Measurements from ENCODE around the gene CLVS2.

CLVS2 gene

GRCh38 chr6:123091896-123092271 lies 95.8 kb downstream of the CLVS2 start:
- no peak for TF ChIP-seq CTCF (IDR thresholded peaks at IDR 0.05)
- Histone ChIP-seq H3K36me3 (no peaks in the 10 kb centered on the region), H3K4me1 (no peaks in the 10 kb centered on the region), H3K27ac (peak overlapping the region in 1 of 2 donors; percentile 27), H3K4me3 (no peak overlapping the region), H3K9me3 (no peaks in the 10 kb centered on the region), H3K27me3 (no peaks in the 10 kb centered on the region)
- intact Hi-C loops (cut with DNase I; ENCODE audit: low total_unique reads): no loop called here
- no peak for DNase-seq

- Histone ChIP-seq H3K36me3 (no peaks in the 10 kb centered on the region), H3K9me3 (no peaks in the 10 kb centered on the region), H3K27me3 (no peaks in the 10 kb centered on the region), H3K27ac (no peak overlapping the region), H3K4me1 (no peaks in the 10 kb centered on the region), H3K4me3 (no peak overlapping the region)
- DNase-seq: no peak
- intact Hi-C loops (cut with DNase I; ENCODE audit: low total_unique reads): no loop called here
- TF ChIP-seq CTCF (IDR thresholded peaks at IDR 0.05): no peak
Observed at GRCh38 chr6:123094795-123095194, 98.8 kb downstream of the CLVS2 start.

- no peak for TF ChIP-seq CTCF (IDR thresholded peaks at IDR 0.05)
- H3K4me1 ChIP-seq: no peaks in the 10 kb centered on the region
- H3K4me3 ChIP-seq: no peak overlapping the region
- H3K9me3 ChIP-seq: no peaks in the 10 kb centered on the region
- H3K27ac ChIP-seq: no peak overlapping the region
- no peaks in the 10 kb centered on the region for H3K36me3 ChIP-seq
- H3K27me3 ChIP-seq: no peaks in the 10 kb centered on the region
- intact Hi-C loops (cut with DNase I; ENCODE audit: low total_unique reads): no loop called here
- DNase-seq: no peak
Observed at GRCh38 chr6:123105561-123105960, 109.5 kb downstream of the CLVS2 start.

- H3K4me1 ChIP-seq: no peaks in the 10 kb centered on the region
- intact Hi-C loops (cut with DNase I; ENCODE audit: low total_unique reads): no loop called here
- H3K27ac ChIP-seq: no peak overlapping the region
- no peaks in the 10 kb centered on the region for H3K36me3 ChIP-seq
- no peak overlapping the region for H3K4me3 ChIP-seq
- no peak for TF ChIP-seq CTCF (IDR thresholded peaks at IDR 0.05)
- no peaks in the 10 kb centered on the region for H3K27me3 ChIP-seq
- no peak for DNase-seq
- no peaks in the 10 kb centered on the region for H3K9me3 ChIP-seq
Observed at GRCh38 chr6:123116370-123116769, 120.3 kb downstream of the CLVS2 start.

- no peaks in the 10 kb centered on the region for H3K27me3 ChIP-seq
- intact Hi-C loops (cut with DNase I; ENCODE audit: low total_unique reads): no loop called here
Observed at GRCh38 chr6:123117145-123117908, 121.3 kb downstream of the CLVS2 start.

More at GRCh38 chr6:123117145-123117908, 121.3 kb downstream of the CLVS2 start:
- Histone ChIP-seq H3K4me1 (no peaks in the 10 kb centered on the region), H3K9me3 (no peaks in the 10 kb centered on the region), H3K4me3 (no peak overlapping the region), H3K36me3 (no peaks in the 10 kb centered on the region), H3K27ac (no peak overlapping the region)
- no peak for TF ChIP-seq CTCF (IDR thresholded peaks at IDR 0.05)
- no peak for DNase-seq
